WI38 (cell line): ENCODE results near the gene MACROD2.

Experiments
- H3K4me3 ChIP-seq: 2 replicates; pipeline ENCODE4 v1.5.1; 2011; ENCODE audit warnings: low read depth, mild to moderate bottlenecking, control low read depth, low read length
- CTCF ChIP-seq: IDR thresholded peaks from 2 replicates; pipeline ENCODE4 v1.5.1; 2012; ENCODE audit warnings: low read depth, mild to moderate bottlenecking, control low read depth, low read length

MACROD2 gene

GRCh38 chr20:16066571-16066970, 2071.3 kb downstream of the MACROD2 start:
- TF ChIP-seq CTCF = no peak

GRCh38 chr20:16069389-16070010, 2074.2 kb downstream of the MACROD2 start:
- no peak for TF ChIP-seq CTCF
- H3K4me3 ChIP-seq = no peak overlapping the region

More at GRCh38 chr20:16066571-16066970, 2071.3 kb downstream of the MACROD2 start:
- H3K4me3 ChIP-seq = no peak overlapping the region

- no peak overlapping the region for H3K4me3 ChIP-seq
- TF ChIP-seq CTCF = no peak
Observed at GRCh38 chr20:16072220-16072619, 2076.9 kb downstream of the MACROD2 start.

GRCh38 chr20:16078172-16078898, 2083.0 kb downstream of the MACROD2 start:
- no peak for TF ChIP-seq CTCF
- no peak overlapping the region for H3K4me3 ChIP-seq

GRCh38 chr20:16081421-16081820, 2086.1 kb downstream of the MACROD2 start:
- H3K4me3 ChIP-seq = no peak overlapping the region
- TF ChIP-seq CTCF = no peak

- H3K4me3 ChIP-seq = no peak overlapping the region
- TF ChIP-seq CTCF = no peak
Observed at GRCh38 chr20:16082051-16082550, 2086.8 kb downstream of the MACROD2 start.

GRCh38 chr20:16083639-16084280, 2088.4 kb downstream of the MACROD2 start:
- no peak overlapping the region for H3K4me3 ChIP-seq
- TF ChIP-seq CTCF = no peak
